ENCODE data around the gene RBM47.
"Not testable (repeated sequence)": the region's sequence is repeated elsewhere in the genome, so short reads cannot be mapped to it uniquely, and the experiment has no call there.

RBM47 gene

GRCh38 chr4:40550948-40551462 is 78.7 kb downstream of the RBM47 start:
- DNase-seq (ENCODE audit: low read depth), result no peak
- no peak overlapping the region for H3K4me3 ChIP-seq (ENCODE audit: control insufficient read depth, low read depth, low read length)
- peak; percentile 49 for TF ChIP-seq CTCF (IDR thresholded peaks at IDR 0.05; ENCODE audit: control insufficient read depth, insufficient read depth, low read depth, low read length, missing control alignments)

GRCh38 chr4:40550196-40550595 is 79.5 kb downstream of the RBM47 start:
- H3K4me3 ChIP-seq (ENCODE audit: control insufficient read depth, low read depth, low read length), result no peak overlapping the region
- no peak for TF ChIP-seq CTCF (IDR thresholded peaks at IDR 0.05; ENCODE audit: control insufficient read depth, insufficient read depth, low read depth, low read length, missing control alignments)
- no peak for DNase-seq (ENCODE audit: low read depth)

- DNase-seq (ENCODE audit: low read depth), result no peak
- no peak overlapping the region for H3K4me3 ChIP-seq (ENCODE audit: control insufficient read depth, low read depth, low read length)
- no peak for TF ChIP-seq CTCF (IDR thresholded peaks at IDR 0.05; ENCODE audit: control insufficient read depth, insufficient read depth, low read depth, low read length, missing control alignments)
Observed at GRCh38 chr4:40548256-40548655, 81.4 kb downstream of the RBM47 start.

GRCh38 chr4:40547789-40548132 is 81.9 kb downstream of the RBM47 start:
- no peak for TF ChIP-seq CTCF (IDR thresholded peaks at IDR 0.05; ENCODE audit: control insufficient read depth, insufficient read depth, low read depth, low read length, missing control alignments)
- H3K4me3 ChIP-seq (ENCODE audit: control insufficient read depth, low read depth, low read length), result no peak overlapping the region
- DNase-seq (ENCODE audit: low read depth), result no peak

- TF ChIP-seq CTCF (IDR thresholded peaks at IDR 0.05; ENCODE audit: control insufficient read depth, insufficient read depth, low read depth, low read length, missing control alignments), result no peak
- no peak for DNase-seq (ENCODE audit: low read depth)
Observed at GRCh38 chr4:40546969-40547788, 82.5 kb downstream of the RBM47 start.

GRCh38 chr4:40546506-40546905 is 83.2 kb downstream of the RBM47 start:
- H3K4me3 ChIP-seq (ENCODE audit: control insufficient read depth, low read depth, low read length), result no peak overlapping the region
- TF ChIP-seq CTCF (IDR thresholded peaks at IDR 0.05; ENCODE audit: control insufficient read depth, insufficient read depth, low read depth, low read length, missing control alignments), result no peak
- DNase-seq (ENCODE audit: low read depth), result no peak

More at GRCh38 chr4:40546969-40547788, 82.5 kb downstream of the RBM47 start:
- no peak overlapping the region for H3K4me3 ChIP-seq (ENCODE audit: control insufficient read depth, low read depth, low read length)

- not testable (repeated sequence) for DNase-seq (ENCODE audit: low read depth)
Observed at GRCh38 chr4:40545487-40545886, 84.2 kb downstream of the RBM47 start.

More at GRCh38 chr4:40545487-40545886, 84.2 kb downstream of the RBM47 start:
- not testable (repeated sequence) for H3K4me3 ChIP-seq (ENCODE audit: control insufficient read depth, low read depth, low read length)
